Right lobe of liver (tissue), 6 donors: ENCODE measurements around the gene ALG3. TPM values are rescaled to one million over a fixed set of nuclear protein-coding genes. Genes with fewer than 3 reads are reported as not detected.

Experiments
- ATAC-seq, 4 donors: fragments of 200-7000 bp; cut with Tn5 transposase; one replicate each; pipeline ENCODE4 v1.9.1; 2020; ENCODE audit warnings: mild to moderate bottlenecking in 4 of 4, moderate library complexity in 4 of 4
- DNase-seq, 3 donors: peaks; one replicate each; pipeline ENCODE4 v3.0.0-alpha.2; 2020
- H3K27ac ChIP-seq, 3 donors: fragments of 200-600 bp; one replicate each; pipeline ENCODE4 v1.8.0; 2022
- H3K27me3 ChIP-seq, 2 donors: fragments of 200-600 bp; one replicate each; pipeline ENCODE4 v1.8.0; 2022
- H3K36me3 ChIP-seq, 4 donors: fragments of 200-600 bp; sonication (generic) in 1 of 4; one replicate each; pipeline versions ENCODE4 v1.5.1 to v1.8.0; 2017 to 2022; ENCODE audit warnings: control low read depth in 1 of 4
- H3K4me1 ChIP-seq, 4 donors: fragments of 200-600 bp; sonication (generic) in 1 of 4; one replicate each; pipeline versions ENCODE4 v1.5.1 to v1.8.0; 2017 to 2022; ENCODE audit warnings: control low read depth in 1 of 4
- H3K4me3 ChIP-seq, 3 donors: fragments of 200-600 bp; one replicate each; pipeline ENCODE4 v1.8.0; 2022
- H3K9me3 ChIP-seq, 4 donors: fragments of 200-600 bp; sonication (generic) in 1 of 4; one replicate each; pipeline versions ENCODE4 v1.5.1 to v1.8.0; 2017 to 2022; ENCODE audit warnings: control low read depth in 1 of 4
- CTCF ChIP-seq, 4 donors: fragments of 200-600 bp in 3 of 4; fragments of 450-650 bp in 1 of 4; IDR thresholded peaks; one replicate each; pipeline versions ENCODE4 v1.5.1 to v1.8.0; 2016 to 2022; ENCODE audit warnings: antibody characterized with exemption in 4 of 4, mild to moderate bottlenecking in 2 of 4
- POLR2A ChIP-seq: fragments of 450-650 bp; IDR thresholded peaks from one replicate; pipeline ENCODE4 v1.6.1; 2017; ENCODE audit warnings: antibody characterized with exemption, mild to moderate bottlenecking
- WGBS: methylation state at CpG from one replicate; pipeline ENCODE4 v1.1.6; 2018; ENCODE audit warnings: low coverage, low lambda C conversion rate; ENCODE audit not compliant: insufficient coverage; ENCODE audit errors: missing lambda C conversion rate; 5-methylcytosine and 5-hydroxymethylcytosine counted together
- intact Hi-C, 2 donors: fragments of 100-400 bp; cut with DNase I; formaldehyde crosslinking; loops; one replicate each; pipeline versions ENCODE4 v1.11.2 to v1.14.1; 2022
- total RNA-seq, 6 experiments: library from RNA; depleted of rRNA in 2 of 6; stranded (reverse); fragments of >200 nt in 2 of 6; fragmentation: NEBNext Ultra II Directional in 3 of 6; extraction: Animal tissue kit (Norgen Biotek cat#: 25700) in 3 of 6; gene quantifications; one replicate each; pipeline versions ENCODE4 v1.1.0 to v1.2.4, GENCODE V29; 2016 to 2023
- donor health status: DM: no; HTN: yes; CAD: no.
- donor health status: DM: no; HTN: no; CAD: no.
- donor health status: DM: no; HTN: no; CAD: no.
- donor health status: DM: no; HTN: yes; CAD: no.
- donor health status: DM: no; HTN: yes; CAD: no.

The ALG3 gene
- total RNA-seq, 6 experiments from 2014 or later: 29.3 to 130 (median 35.5) TPM

- ATAC-seq: no peak
- Histone ChIP-seq H3K4me1 (peaks cover 0 to 16% (median 4%) of the 10 kb centered on the region in 4 donors), H3K36me3 (peaks cover 0 to 31% (median 4%) of the 10 kb centered on the region in 4 donors), H3K9me3 (no peaks in the 10 kb centered on the region), H3K27me3 (no peaks in the 10 kb centered on the region), H3K4me3 (no peak overlapping the region), H3K27ac (no peak overlapping the region)
- DNase-seq: no peak
- no peak for TF ChIP-seq CTCF (IDR thresholded peaks at IDR 0.05)
- no peak for TF ChIP-seq POLR2A
- intact Hi-C loops: loop anchor here (10.0 kb wide), 1 partner anchor 96 kb away; no protein-coding TSS in a partner anchor
- no CpG with 5 or more reads among the region's 4 CpGs for WGBS
These were observed 8.2 kb downstream of the ALG3 start for GRCh38 chr3:184240384-184241140.

- no peak for TF ChIP-seq CTCF (IDR thresholded peaks at IDR 0.05)
- TF ChIP-seq POLR2A: no peak
- intact Hi-C loops: loop anchor here (10.0 kb wide), 1 partner anchor 95 kb away; no protein-coding TSS in a partner anchor
- DNase-seq (no peak), ATAC-seq (no peak)
- H3K36me3 ChIP-seq: peaks cover 0 to 23% (median 4%) of the 10 kb centered on the region in 4 donors
- no peak overlapping the region for H3K4me3 ChIP-seq
- WGBS: 76% methylated on average over 3 of the region's 7 CpGs
- H3K27ac ChIP-seq: no peak overlapping the region
- H3K4me1 ChIP-seq: peaks cover 0 to 16% (median 4%) of the 10 kb centered on the region in 4 donors
- H3K27me3 ChIP-seq: no peaks in the 10 kb centered on the region
- H3K9me3 ChIP-seq: no peaks in the 10 kb centered on the region
These were observed 9.1 kb downstream of the ALG3 start for GRCh38 chr3:184239708-184240107.

GRCh38 chr3:184239221-184239620, 9.5 kb downstream of the ALG3 start:
- TF ChIP-seq CTCF (IDR thresholded peaks at IDR 0.05): no peak
- no peak for TF ChIP-seq POLR2A
- H3K4me1 ChIP-seq: peaks cover 0 to 16% (median 4%) of the 10 kb centered on the region in 4 donors
- WGBS: no CpG with 5 or more reads among the region's 8 CpGs
- H3K36me3 ChIP-seq: peaks cover 0 to 20% (median 4%) of the 10 kb centered on the region in 4 donors
- H3K9me3 ChIP-seq: no peaks in the 10 kb centered on the region
- ATAC-seq (no peak), DNase-seq (no peak)
- intact Hi-C loops: no loop called here
- H3K4me3 ChIP-seq: no peak overlapping the region
- no peaks in the 10 kb centered on the region for H3K27me3 ChIP-seq
- H3K27ac ChIP-seq: no peak overlapping the region

GRCh38 chr3:184238246-184238818, 10.4 kb downstream of the ALG3 start:
- 0% methylated on average over 2 of the region's 13 CpGs for WGBS
- ATAC-seq (no peak), DNase-seq (no peak)
- H3K9me3 ChIP-seq: no peaks in the 10 kb centered on the region
- H3K4me3 ChIP-seq: no peak overlapping the region
- intact Hi-C loops: no loop called here
- peaks cover 0 to 16% (median 4%) of the 10 kb centered on the region in 4 donors for H3K4me1 ChIP-seq
- H3K27ac ChIP-seq: no peak overlapping the region
- no peaks in the 10 kb centered on the region for H3K27me3 ChIP-seq
- no peak for TF ChIP-seq POLR2A
- TF ChIP-seq CTCF (IDR thresholded peaks at IDR 0.05): no peak
- H3K36me3 ChIP-seq: peaks cover 0 to 12% (median 2%) of the 10 kb centered on the region in 4 donors
